ENCODE data around the gene PRXL2A. TPM values are rescaled to one million over a fixed set of nuclear protein-coding genes. Genes with fewer than 3 reads are reported as not detected.

The PRXL2A gene
- total RNA-seq, 2 experiments from 2014 or later, result not detected

GRCh38 chr10:80461208-80462183 is 53.1 kb downstream of the PRXL2A start:
- peak overlapping the region; percentile 84 for H3K4me2 ChIP-seq (ENCODE audit: low read length)
- no peak overlapping the region for H2AFZ ChIP-seq (ENCODE audit: low read length)
- DNase-seq (ENCODE audit: low spot score), result no peak
- no peaks in the 10 kb centered on the region for H3K9me2 ChIP-seq (ENCODE audit: insufficient read depth, low read length)
- peaks cover 100% of the 10 kb centered on the region for H3K79me2 ChIP-seq (ENCODE audit: insufficient read depth, low read depth, low read length)
- no peaks in the 10 kb centered on the region for H3K36me3 ChIP-seq (ENCODE audit: insufficient read depth, low read length)
- TF ChIP-seq EZH2phosphoT487 (IDR thresholded peaks at IDR 0.05; ENCODE audit: borderline replicate concordance, low read depth, low read length) (no peak), CTCF (conservative IDR thresholded peaks at IDR 0.05; ENCODE audit: low read length) (no peak)
- ChIA-PET POLR2A (interaction anchor here (0.5 to 3.5 kb wide), 8 partner anchors 10 to 700 kb away, joined by 3 to 19 read pairs (median 6); no protein-coding TSS in a partner anchor), CTCF (ENCODE audit: unreplicated experiment) (interaction anchor here (0.6 kb wide), 1 partner anchor 10 kb away, joined by 4 read pairs; no protein-coding TSS in a partner anchor)
- no peaks in the 10 kb centered on the region for H3K9me3 ChIP-seq (ENCODE audit: low read length)
- no TSS peak for BruUV-seq (replicated peaks)
- intact Hi-C loops (cut with micrococcal nuclease; ENCODE audit: unreplicated experiment), result loop anchor here (10.0 kb wide), 1 partner anchor 1217 kb away; no protein-coding TSS in a partner anchor
- peaks cover 97% of the 10 kb centered on the region for H3K4me1 ChIP-seq (ENCODE audit: insufficient read depth, low read length, poor library complexity, severe bottlenecking)
- H4K20me1 ChIP-seq (ENCODE audit: insufficient read depth, low read length), result no peaks in the 10 kb centered on the region
- peak overlapping the region; percentile 93 for H3K27ac ChIP-seq (ENCODE audit: low read depth, low read length, poor library complexity, severe bottlenecking)
- H3K4me3 ChIP-seq (ENCODE audit: low read depth, low read length, poor library complexity, severe bottlenecking), result peak overlapping the region; percentile 58

DNA sequence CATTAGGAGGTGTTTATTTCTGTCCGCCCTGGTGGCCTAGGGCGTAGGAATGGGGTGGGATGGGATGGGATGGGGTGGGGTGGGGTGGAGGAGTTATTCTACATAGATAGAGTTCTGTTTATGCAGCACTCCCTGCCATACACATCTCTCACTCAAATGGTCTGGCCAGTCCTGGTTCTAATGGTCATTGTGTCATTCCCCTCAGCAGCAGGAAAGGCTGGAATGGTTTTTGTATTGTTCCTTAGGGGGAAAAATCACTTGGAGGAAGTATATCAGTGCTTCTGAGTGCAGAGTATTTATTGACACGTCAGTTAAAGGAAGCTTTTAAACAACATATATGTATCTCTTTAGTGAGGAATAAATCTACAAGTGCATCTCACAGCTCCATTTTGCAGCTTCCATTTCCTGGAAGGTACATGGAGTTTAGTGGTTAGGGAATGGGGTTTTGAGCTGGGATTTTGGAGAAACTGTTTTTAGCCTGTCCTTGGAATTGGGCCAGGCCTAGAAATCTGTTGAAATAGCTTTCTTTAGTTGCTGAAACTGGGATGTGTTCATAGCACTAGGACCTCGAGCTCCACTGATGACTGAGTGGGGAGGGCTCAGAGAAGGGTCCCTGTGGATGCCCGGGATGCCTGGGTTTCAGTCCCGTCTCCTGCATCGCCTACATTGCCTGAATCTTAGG is 54.1 kb downstream of the PRXL2A start:
- peaks cover 100% of the 10 kb centered on the region for H3K79me2 ChIP-seq (ENCODE audit: insufficient read depth, low read depth, low read length)
- intact Hi-C loops (cut with micrococcal nuclease; ENCODE audit: unreplicated experiment), result loop anchor here (10.0 kb wide), 1 partner anchor 1218 kb away; no protein-coding TSS in a partner anchor
- H3K27ac ChIP-seq (ENCODE audit: low read depth, low read length, poor library complexity, severe bottlenecking), result peak overlapping the region; percentile 93
- TF ChIP-seq EZH2phosphoT487 (IDR thresholded peaks at IDR 0.05; ENCODE audit: borderline replicate concordance, low read depth, low read length) (no peak), CTCF (conservative IDR thresholded peaks at IDR 0.05; ENCODE audit: low read length) (no peak)
- no peaks in the 10 kb centered on the region for H3K9me2 ChIP-seq (ENCODE audit: insufficient read depth, low read length)
- H4K20me1 ChIP-seq (ENCODE audit: insufficient read depth, low read length), result no peaks in the 10 kb centered on the region
- DNase-seq (ENCODE audit: low spot score), result no peak
- peak overlapping the region; percentile 58 for H3K4me3 ChIP-seq (ENCODE audit: low read depth, low read length, poor library complexity, severe bottlenecking)
- no peak overlapping the region for H2AFZ ChIP-seq (ENCODE audit: low read length)
- ChIA-PET POLR2A (interaction anchor here (0.6 to 2.0 kb wide), 7 partner anchors 8 to 187 kb away, joined by 4 to 8 read pairs (median 6); no protein-coding TSS in a partner anchor), CTCF (ENCODE audit: unreplicated experiment) (no interaction called here)
- no peaks in the 10 kb centered on the region for H3K36me3 ChIP-seq (ENCODE audit: insufficient read depth, low read length)
- H3K4me1 ChIP-seq (ENCODE audit: insufficient read depth, low read length, poor library complexity, severe bottlenecking), result peaks cover 99% of the 10 kb centered on the region
- H3K4me2 ChIP-seq (ENCODE audit: low read length), result peak overlapping the region; percentile 84
- BruUV-seq (replicated peaks), result no TSS peak
- H3K9me3 ChIP-seq (ENCODE audit: low read length), result no peaks in the 10 kb centered on the region
